A673 (cell line): Measurements from ENCODE around the gene ST6GALNAC5. TPM values are rescaled to one million over a fixed set of nuclear protein-coding genes. Genes with fewer than 3 reads are reported as not detected.

ENCODE experiments used
- BruUV-seq: library from RNA; stranded (reverse); fragments of 400-500 nt; replicated peaks from 2 replicates; lab custom pipeline; 2021; lab: Mats Ljungman, UMichigan
- CTCF ChIA-PET: fragments of 300-600 bp; sonication (Branson Sonifier 250); formaldehyde crosslinking; loops from one replicate; lab custom pipeline; 2022; ENCODE audit warnings: antibody characterized with exemption; lab: Charles Lee
- POLR2A ChIA-PET: fragments of 300-600 bp; sonication (Branson Sonifier 250); formaldehyde crosslinking; loops from one replicate; lab custom pipeline; 2022; ENCODE audit warnings: antibody characterized with exemption; ENCODE audit not compliant: low non-redundant PET; lab: Charles Lee
- DNase-seq: peaks from one replicate; pipeline ENCODE4 v3.0.0-alpha.2; 2015; ENCODE audit warnings: low spot score
- H3K27ac ChIP-seq: fragments of 200-600 bp; sonication (generic); 2 replicates; pipeline ENCODE4 v1.5.1; 2016; ENCODE audit warnings: mixed run types, low read depth, mild to moderate bottlenecking, mixed read lengths, antibody characterized with exemption, low read length; ENCODE audit not compliant: poor library complexity, severe bottlenecking
- H3K27me3 ChIP-seq: fragments of 200-600 bp; sonication (generic); replicated peaks from 2 replicates; pipeline ENCODE4 v1.6.1; 2017; ENCODE audit warnings: mixed run types, low read depth, mild to moderate bottlenecking, mixed read lengths, antibody characterized with exemption, low read length; ENCODE audit not compliant: insufficient read depth, poor library complexity
- H3K36me3 ChIP-seq: fragments of 200-600 bp; sonication (generic); 2 replicates; pipeline ENCODE4 v1.6.1; 2016; ENCODE audit warnings: mixed run types, mild to moderate bottlenecking, mixed read lengths, antibody characterized with exemption, low read length; ENCODE audit not compliant: insufficient read depth, poor library complexity, severe bottlenecking
- H3K4me1 ChIP-seq: fragments of 200-600 bp; sonication (generic); 2 replicates; pipeline ENCODE4 v1.6.1; 2017; ENCODE audit warnings: mixed run types, mild to moderate bottlenecking, mixed read lengths, antibody characterized with exemption, low read length; ENCODE audit not compliant: insufficient read depth, poor library complexity, severe bottlenecking
- H3K4me3 ChIP-seq: fragments of 200-600 bp; sonication (generic); 2 replicates; pipeline ENCODE4 v1.5.1; 2016; ENCODE audit warnings: low read depth, mixed run types, mild to moderate bottlenecking, mixed read lengths, low read length; ENCODE audit not compliant: poor library complexity, severe bottlenecking
- H3K9me3 ChIP-seq: fragments of 200-600 bp; sonication (generic); 2 replicates; pipeline ENCODE4 v1.6.1; 2016; ENCODE audit warnings: mixed run types, low read depth, mild to moderate bottlenecking, mixed read lengths, antibody characterized with exemption, low read length; ENCODE audit not compliant: poor library complexity, severe bottlenecking
- EZH2 ChIP-seq: fragments of 200-600 bp; sonication (generic); IDR thresholded peaks from 2 replicates; pipeline ENCODE4 v1.6.1; 2017; ENCODE audit warnings: borderline replicate concordance, low read depth, mild to moderate bottlenecking, mixed read lengths, antibody characterized with exemption, low read length; ENCODE audit not compliant: poor library complexity, severe bottlenecking
- intact Hi-C: fragments of 100-400 bp; cut with micrococcal nuclease; formaldehyde crosslinking; loops from one replicate; pipeline ENCODE4 v1.10.0; 2022; ENCODE audit not compliant: unreplicated experiment
- total RNA-seq: library from RNA; stranded (reverse); gene quantifications from 2 replicates; pipeline ENCODE4 v1.2.3, GENCODE V29; 2021
- TF ChIP-seq, protein P1 (sequence below): fragments of 300-800, 200-600 bp; sonication (generic); conservative IDR thresholded peaks from 2 replicates; pipeline ENCODE4 v1.5.1; 2017; ENCODE audit warnings: low read depth, mild to moderate bottlenecking, antibody characterized with exemption, low read length, moderate library complexity, mixed read lengths

Gene ST6GALNAC5
- total RNA-seq, 1 experiment from 2014 or later = not detected

DNA sequence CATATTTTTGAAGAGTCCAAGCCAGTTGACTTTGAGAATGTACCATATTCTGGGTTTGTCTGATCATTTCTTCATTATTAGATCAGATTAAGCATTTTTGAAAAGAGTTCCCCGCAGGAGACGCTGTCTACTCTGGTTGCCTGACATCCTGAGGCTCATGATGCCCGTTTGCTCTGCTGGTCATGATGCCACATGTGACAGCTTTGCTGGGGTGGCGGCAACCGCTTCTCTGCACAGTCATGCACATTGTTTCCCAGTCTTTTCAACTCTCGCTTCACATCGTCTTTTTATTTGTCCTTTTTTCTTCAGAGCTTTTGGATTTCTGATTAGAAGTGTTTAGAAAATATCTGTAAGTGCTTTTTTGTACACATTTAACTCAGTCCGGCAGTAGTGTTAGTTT lies 90.7 kb downstream of the ST6GALNAC5 start:
- Histone ChIP-seq H3K27me3 (no peaks in the 10 kb centered on the region), H3K27ac (no peak overlapping the region), H3K4me3 (no peak overlapping the region), H3K9me3 (no peaks in the 10 kb centered on the region), H3K36me3 (no peaks in the 10 kb centered on the region), H3K4me1 (no peaks in the 10 kb centered on the region)
- no peak for DNase-seq
- BruUV-seq = no TSS peak
- intact Hi-C loops = no loop called here
- ChIA-PET CTCF (no interaction called here), POLR2A (no interaction called here)
- TF ChIP-seq, protein P1, sequence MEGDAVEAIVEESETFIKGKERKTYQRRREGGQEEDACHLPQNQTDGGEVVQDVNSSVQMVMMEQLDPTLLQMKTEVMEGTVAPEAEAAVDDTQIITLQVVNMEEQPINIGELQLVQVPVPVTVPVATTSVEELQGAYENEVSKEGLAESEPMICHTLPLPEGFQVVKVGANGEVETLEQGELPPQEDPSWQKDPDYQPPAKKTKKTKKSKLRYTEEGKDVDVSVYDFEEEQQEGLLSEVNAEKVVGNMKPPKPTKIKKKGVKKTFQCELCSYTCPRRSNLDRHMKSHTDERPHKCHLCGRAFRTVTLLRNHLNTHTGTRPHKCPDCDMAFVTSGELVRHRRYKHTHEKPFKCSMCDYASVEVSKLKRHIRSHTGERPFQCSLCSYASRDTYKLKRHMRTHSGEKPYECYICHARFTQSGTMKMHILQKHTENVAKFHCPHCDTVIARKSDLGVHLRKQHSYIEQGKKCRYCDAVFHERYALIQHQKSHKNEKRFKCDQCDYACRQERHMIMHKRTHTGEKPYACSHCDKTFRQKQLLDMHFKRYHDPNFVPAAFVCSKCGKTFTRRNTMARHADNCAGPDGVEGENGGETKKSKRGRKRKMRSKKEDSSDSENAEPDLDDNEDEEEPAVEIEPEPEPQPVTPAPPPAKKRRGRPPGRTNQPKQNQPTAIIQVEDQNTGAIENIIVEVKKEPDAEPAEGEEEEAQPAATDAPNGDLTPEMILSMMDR = no peak
- no peak for TF ChIP-seq EZH2

DNA sequence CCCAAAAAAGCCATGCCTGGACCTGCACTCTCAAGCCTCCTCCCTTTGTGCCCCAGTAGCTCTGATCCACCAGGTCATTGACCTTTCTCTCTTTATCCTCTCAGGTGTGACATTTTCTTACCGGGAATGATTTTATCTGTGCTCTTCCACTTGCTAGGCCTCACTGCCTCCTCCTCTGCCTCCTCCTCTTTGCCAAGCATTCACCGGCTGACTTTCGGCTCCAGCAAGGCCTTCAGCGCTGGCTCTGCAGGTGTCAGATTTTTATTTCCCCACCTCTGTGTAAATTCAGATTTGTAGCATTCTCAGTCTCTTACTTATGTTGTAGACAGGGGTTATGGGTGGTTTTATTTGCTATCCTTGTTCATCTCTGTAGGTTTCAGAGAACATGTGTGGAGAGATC lies 91.5 kb downstream of the ST6GALNAC5 start:
- no peaks in the 10 kb centered on the region for H3K27me3 ChIP-seq
- H3K4me3 ChIP-seq = no peak overlapping the region
- intact Hi-C loops = no loop called here
- no peaks in the 10 kb centered on the region for H3K9me3 ChIP-seq
- CTCF ChIA-PET = no interaction called here
- POLR2A ChIA-PET = no interaction called here
- H3K36me3 ChIP-seq = no peaks in the 10 kb centered on the region
- no peak overlapping the region for H3K27ac ChIP-seq
- no peak for TF ChIP-seq EZH2
- TF ChIP-seq, protein P1 = no peak
- BruUV-seq = no TSS peak
- no peaks in the 10 kb centered on the region for H3K4me1 ChIP-seq
- DNase-seq = no peak

DNA sequence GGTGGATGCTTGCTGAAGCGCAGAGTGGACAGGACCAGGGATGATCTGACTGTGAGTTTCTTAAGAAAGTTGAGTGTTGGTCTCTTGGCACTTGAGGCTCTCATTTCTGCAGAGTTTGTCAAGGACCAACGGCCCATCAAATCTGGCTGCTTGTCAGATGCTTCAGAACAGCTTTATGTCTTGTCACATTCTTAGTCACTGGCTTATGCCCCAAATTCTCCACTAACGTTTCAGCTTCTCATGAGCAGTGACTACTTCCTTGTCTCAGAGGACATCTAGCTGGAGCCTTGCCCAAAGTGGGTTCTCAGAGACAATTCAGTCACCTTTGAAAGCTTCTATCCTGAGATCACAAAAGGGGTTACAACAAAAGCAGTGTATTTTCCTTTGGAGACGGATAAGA lies 92.3 kb downstream of the ST6GALNAC5 start:
- no peak for DNase-seq
- Histone ChIP-seq H3K36me3 (no peaks in the 10 kb centered on the region), H3K9me3 (no peaks in the 10 kb centered on the region), H3K27ac (no peak overlapping the region), H3K4me3 (no peak overlapping the region), H3K4me1 (no peaks in the 10 kb centered on the region), H3K27me3 (no peaks in the 10 kb centered on the region)
- no peak for TF ChIP-seq EZH2
- TF ChIP-seq, protein P1 = no peak
- ChIA-PET CTCF (interaction anchor here (0.6 kb wide), 1 partner anchor 1051 kb away, joined by 5 read pairs; no protein-coding TSS in a partner anchor), POLR2A (no interaction called here)
- BruUV-seq = no TSS peak
- intact Hi-C loops = no loop called here
